CD8-positive, alpha-beta memory T cell (primary cell): ENCODE results near the gene EGFR. TPM values are rescaled to one million over a fixed set of nuclear protein-coding genes. Genes with fewer than 3 reads are reported as not detected.

Experiments used
- CTCF ChIA-PET: fragments of 350-600 bp; sonication (Branson Sonifier 250); formaldehyde crosslinking; loops from one replicate; lab custom pipeline; 2021; ENCODE audit warnings: antibody characterized with exemption; lab: Charles Lee
- POLR2A ChIA-PET: fragments of 350-600 bp; sonication (Branson Sonifier 250); formaldehyde crosslinking; loops from one replicate; lab custom pipeline; 2021; ENCODE audit warnings: antibody characterized with exemption; lab: Charles Lee
- DNase-seq, 5 donors: peaks; one replicate each; pipeline versions ENCODE4 v3.0.0 to v3.0.0-alpha.2; 2020 to 2022; ENCODE audit warnings: mixed read lengths in 1 of 5
- H3K27ac ChIP-seq: one replicate; pipeline ENCODE4 v1.7.0; 2013; ENCODE audit warnings: low read depth, mild to moderate bottlenecking, low read length, moderate library complexity
- H3K27me3 ChIP-seq: 2 replicates; pipeline ENCODE4 v1.7.0; 2013; ENCODE audit warnings: low read length, mild to moderate bottlenecking; ENCODE audit not compliant: insufficient read depth, poor library complexity, severe bottlenecking
- H3K36me3 ChIP-seq: 2 replicates; pipeline ENCODE4 v1.7.0; 2013; ENCODE audit warnings: mild to moderate bottlenecking, low read length, moderate library complexity; ENCODE audit not compliant: insufficient read depth
- H3K4me1 ChIP-seq: 2 replicates; pipeline ENCODE4 v1.7.0; 2013; ENCODE audit warnings: mild to moderate bottlenecking, low read length, moderate library complexity; ENCODE audit not compliant: insufficient read depth
- H3K4me3 ChIP-seq: 2 replicates; pipeline ENCODE4 v1.7.0; 2013; ENCODE audit warnings: mild to moderate bottlenecking, low read length
- H3K9me3 ChIP-seq: 2 replicates; pipeline ENCODE4 v1.7.0; 2013; ENCODE audit warnings: mild to moderate bottlenecking, low read length
- H3K27ac Mint-ChIP-seq, 8 donors: one replicate each; pipeline ENCODE4 v1.8.0; 2020 to 2021; ENCODE audit warnings: mixed read lengths in 8 of 8, mild to moderate bottlenecking in 6 of 8, inconsistent platforms in 3 of 8, moderate library complexity in 3 of 8
- H3K27me3 Mint-ChIP-seq, 2 donors: one replicate each; pipeline ENCODE4 v1.8.0; 2020 to 2021; ENCODE audit warnings: mixed read lengths in 2 of 2, mild to moderate bottlenecking in 1 of 2, moderate library complexity in 1 of 2
- H3K36me3 Mint-ChIP-seq, 3 donors: one replicate each; pipeline ENCODE4 v1.8.0; 2020 to 2021; ENCODE audit warnings: mixed read lengths in 3 of 3, inconsistent platforms in 1 of 3, mild to moderate bottlenecking in 1 of 3
- H3K4me1 Mint-ChIP-seq, 3 donors: one replicate each; pipeline ENCODE4 v1.8.0; 2020 to 2021; ENCODE audit warnings: mixed read lengths in 3 of 3, inconsistent platforms in 1 of 3, mild to moderate bottlenecking in 1 of 3
- H3K4me3 Mint-ChIP-seq, 7 donors: one replicate each; pipeline ENCODE4 v1.8.0; 2020 to 2021; ENCODE audit warnings: mixed read lengths in 7 of 7, mild to moderate bottlenecking in 6 of 7, moderate library complexity in 4 of 7, inconsistent platforms in 2 of 7
- H3K9me3 Mint-ChIP-seq, 5 donors: one replicate each; pipeline ENCODE4 v1.8.0; 2020 to 2022; ENCODE audit warnings: mixed read lengths in 5 of 5, mild to moderate bottlenecking in 3 of 5, moderate library complexity in 2 of 5, inconsistent platforms in 1 of 5
- polyA plus RNA-seq: library from polyadenylated mRNA; unstranded; fragments of 300-500 nt; fragmentation: Illumina TruSeq; gene quantifications from one replicate; pipeline ENCODE4 v1.2.3, GENCODE V29; 2021
- total RNA-seq, 2 experiments: library from RNA; stranded (reverse); gene quantifications; one replicate each; pipeline ENCODE4 v1.2.3, GENCODE V29; 2021

Gene EGFR
- total RNA-seq (not detected), polyA plus RNA-seq (not detected)

GRCh38 chr7:55018361-55019190, at the start of gene EGFR:
TSS of gene EGFR (plus strand) at chr7:55019017. CDS start at chr7:55019278, 261 bp downstream.
- Mint-ChIP-seq H3K36me3 (peaks cover 0 to 3% (median 1%) of the 10 kb centered on the region in 3 donors), H3K27ac (no peak within 1 kb of the TSS), H3K9me3 (peaks cover 0 to 5% (median 2%) of the 10 kb centered on the region in 5 donors), H3K27me3 (peaks cover 24 to 57% of the 10 kb centered on the region in 2 donors), H3K4me1 (peaks cover 2 to 4% (median 3%) of the 10 kb centered on the region in 3 donors), H3K4me3 (peak within 1 kb of the TSS in 4 of 7 donors; percentile 9 to 83 (median 46))
- Histone ChIP-seq H3K27ac (no peak within 1 kb of the TSS), H3K4me1 (no peaks in the 10 kb centered on the region), H3K36me3 (no peaks in the 10 kb centered on the region), H3K9me3 (no peaks in the 10 kb centered on the region), H3K4me3 (no peak within 1 kb of the TSS), H3K27me3 (no peaks in the 10 kb centered on the region)
- no peak for DNase-seq
- ChIA-PET CTCF (no interaction called here), POLR2A (no interaction called here)

- H3K27ac ChIP-seq = no peak overlapping the region
- H3K4me1 ChIP-seq = no peaks in the 10 kb centered on the region
- DNase-seq = no peak
- no peaks in the 10 kb centered on the region for H3K36me3 ChIP-seq
- no peaks in the 10 kb centered on the region for H3K9me3 ChIP-seq
- no peaks in the 10 kb centered on the region for H3K27me3 ChIP-seq
- H3K4me3 ChIP-seq = no peak overlapping the region
- ChIA-PET CTCF (no interaction called here), POLR2A (no interaction called here)
- Mint-ChIP-seq H3K36me3 (no peaks in the 10 kb centered on the region), H3K4me3 (no peak overlapping the region), H3K27ac (no peak overlapping the region), H3K9me3 (peaks cover 2 to 14% (median 7%) of the 10 kb centered on the region in 5 donors), H3K27me3 (peaks cover 4 to 12% of the 10 kb centered on the region in 2 donors), H3K4me1 (no peaks in the 10 kb centered on the region)
These were observed 49.4 kb upstream of the EGFR start for GRCh38 chr7:54969208-54969967.

- H3K4me3 Mint-ChIP-seq = no peak overlapping the region
- H3K9me3 ChIP-seq = no peaks in the 10 kb centered on the region
- no peaks in the 10 kb centered on the region for H3K4me1 ChIP-seq
- DNase-seq = no peak
- peaks cover 4 to 12% of the 10 kb centered on the region in 2 donors for H3K27me3 Mint-ChIP-seq
- H3K4me1 Mint-ChIP-seq = no peaks in the 10 kb centered on the region
- H3K27me3 ChIP-seq = no peaks in the 10 kb centered on the region
- H3K36me3 ChIP-seq = no peaks in the 10 kb centered on the region
- ChIA-PET CTCF (no interaction called here), POLR2A (no interaction called here)
- H3K27ac Mint-ChIP-seq = no peak overlapping the region
- no peak overlapping the region for H3K4me3 ChIP-seq
- peaks cover 5 to 16% (median 8%) of the 10 kb centered on the region in 5 donors for H3K9me3 Mint-ChIP-seq
- no peak overlapping the region for H3K27ac ChIP-seq
- H3K36me3 Mint-ChIP-seq = no peaks in the 10 kb centered on the region
These were observed 46.0 kb upstream of the EGFR start for GRCh38 chr7:54972733-54973294.

- no peaks in the 10 kb centered on the region for H3K36me3 ChIP-seq
- H3K27me3 ChIP-seq = no peaks in the 10 kb centered on the region
- Mint-ChIP-seq H3K4me3 (no peak overlapping the region), H3K27ac (peak overlapping the region in 1 of 8 donors; percentile 8), H3K36me3 (no peaks in the 10 kb centered on the region), H3K27me3 (peaks cover 0 to 1% of the 10 kb centered on the region in 2 donors), H3K9me3 (peaks cover 0 to 7% (median 2%) of the 10 kb centered on the region in 5 donors), H3K4me1 (no peaks in the 10 kb centered on the region)
- ChIA-PET CTCF (no interaction called here), POLR2A (no interaction called here)
- DNase-seq = no peak
- no peaks in the 10 kb centered on the region for H3K4me1 ChIP-seq
- no peak overlapping the region for H3K27ac ChIP-seq
- H3K9me3 ChIP-seq = no peaks in the 10 kb centered on the region
- no peak overlapping the region for H3K4me3 ChIP-seq
These were observed 40.3 kb upstream of the EGFR start for GRCh38 chr7:54978364-54979116.

GRCh38 chr7:54980521-54980920, 38.3 kb upstream of the EGFR start:
- H3K9me3 ChIP-seq = no peaks in the 10 kb centered on the region

GRCh38 chr7:54981913-54982312, 36.9 kb upstream of the EGFR start:
- H3K36me3 ChIP-seq = no peaks in the 10 kb centered on the region
- H3K27me3 Mint-ChIP-seq = peaks cover 9 to 14% of the 10 kb centered on the region in 2 donors
- no peaks in the 10 kb centered on the region for H3K27me3 ChIP-seq
- CTCF ChIA-PET = no interaction called here
- H3K27ac Mint-ChIP-seq = no peak overlapping the region
- POLR2A ChIA-PET = no interaction called here
- no peaks in the 10 kb centered on the region for H3K36me3 Mint-ChIP-seq
- H3K9me3 ChIP-seq = no peaks in the 10 kb centered on the region
- H3K9me3 Mint-ChIP-seq = peaks cover 0 to 7% (median 0%) of the 10 kb centered on the region in 5 donors
- DNase-seq = no peak
- no peak overlapping the region for H3K4me3 ChIP-seq
- H3K4me3 Mint-ChIP-seq = no peak overlapping the region
- no peaks in the 10 kb centered on the region for H3K4me1 ChIP-seq
- no peak overlapping the region for H3K27ac ChIP-seq
- no peaks in the 10 kb centered on the region for H3K4me1 Mint-ChIP-seq

More at GRCh38 chr7:54980521-54980920, 38.3 kb upstream of the EGFR start:
- Mint-ChIP-seq H3K36me3 (no peaks in the 10 kb centered on the region), H3K9me3 (peaks cover 0 to 7% (median 2%) of the 10 kb centered on the region in 5 donors), H3K4me1 (no peaks in the 10 kb centered on the region), H3K27me3 (peaks cover 8% of the 10 kb centered on the region in 2 donors), H3K27ac (peak overlapping the region in 1 of 8 donors; percentile 50), H3K4me3 (no peak overlapping the region)
- CTCF ChIA-PET = no interaction called here
- no peaks in the 10 kb centered on the region for H3K4me1 ChIP-seq
- POLR2A ChIA-PET = no interaction called here
- H3K4me3 ChIP-seq = no peak overlapping the region
- H3K36me3 ChIP-seq = no peaks in the 10 kb centered on the region
- H3K27ac ChIP-seq = no peak overlapping the region
- H3K27me3 ChIP-seq = no peaks in the 10 kb centered on the region
- DNase-seq = no peak

- Mint-ChIP-seq H3K27ac (peak overlapping the region in 1 of 8 donors; percentile 79), H3K4me1 (no peaks in the 10 kb centered on the region), H3K4me3 (no peak overlapping the region), H3K9me3 (peaks cover 0 to 3% (median 0%) of the 10 kb centered on the region in 5 donors), H3K27me3 (peaks cover 8 to 14% of the 10 kb centered on the region in 2 donors), H3K36me3 (no peaks in the 10 kb centered on the region)
- ChIA-PET CTCF (no interaction called here), POLR2A (no interaction called here)
- Histone ChIP-seq H3K27me3 (no peaks in the 10 kb centered on the region), H3K9me3 (no peaks in the 10 kb centered on the region), H3K4me1 (no peaks in the 10 kb centered on the region), H3K27ac (no peak overlapping the region), H3K36me3 (no peaks in the 10 kb centered on the region), H3K4me3 (no peak overlapping the region)
- no peak for DNase-seq
These were observed 33.1 kb upstream of the EGFR start for GRCh38 chr7:54985426-54986330.
